ENCODE measurements around the gene HOXB3.

Gene HOXB3

GRCh38 chr17:48499735-48500434 lies 90.2 kb downstream of the HOXB3 start:
- Mint-ChIP-seq H3K4me3 (no peak overlapping the region), H3K4me1 (peaks cover under 1% of the 10 kb centered on the region), H3K27me3 (peaks cover 78% of the 10 kb centered on the region), H3K9me3 (no peaks in the 10 kb centered on the region), H3K27ac (peak overlapping the region in 1 of 2 donors; percentile 2)
- DNase-seq = no peak
- no peak for ATAC-seq

DNA sequence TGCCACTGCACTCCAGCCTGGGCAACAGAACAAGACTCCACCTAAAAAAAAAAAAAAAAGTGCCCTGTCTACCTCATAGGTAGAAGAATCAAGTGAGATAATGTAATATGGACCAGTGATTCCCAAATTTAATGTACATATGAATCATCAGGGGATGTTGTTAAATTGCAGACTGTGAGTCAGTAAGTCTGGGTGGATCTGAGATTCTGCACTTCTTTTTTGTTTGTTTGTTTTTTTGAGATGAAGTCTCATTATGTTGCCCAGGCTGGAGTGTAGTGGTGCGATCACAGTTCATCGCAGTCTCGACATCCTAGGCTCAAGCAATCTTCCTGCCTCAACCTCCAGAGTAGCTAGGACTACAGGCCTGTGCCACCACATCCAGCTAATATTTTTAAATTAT lies 90.8 kb downstream of the HOXB3 start:
- Mint-ChIP-seq H3K4me3 (no peak overlapping the region), H3K4me1 (no peaks in the 10 kb centered on the region), H3K9me3 (no peaks in the 10 kb centered on the region), H3K27ac (no peak overlapping the region), H3K27me3 (peaks cover 78% of the 10 kb centered on the region)
- DNase-seq = no peak
- ATAC-seq = no peak
